Eye (tissue), 1 donor: ENCODE measurements around the gene CCNYL1.
"Not testable (repeated sequence)": the region's sequence is repeated elsewhere in the genome, so short reads cannot be mapped to it uniquely, and the experiment has no call there.

Experiments used
- DNase-seq: peaks from one replicate; pipeline ENCODE4 v3.0.0-alpha.2; 2015

Gene CCNYL1

DNA sequence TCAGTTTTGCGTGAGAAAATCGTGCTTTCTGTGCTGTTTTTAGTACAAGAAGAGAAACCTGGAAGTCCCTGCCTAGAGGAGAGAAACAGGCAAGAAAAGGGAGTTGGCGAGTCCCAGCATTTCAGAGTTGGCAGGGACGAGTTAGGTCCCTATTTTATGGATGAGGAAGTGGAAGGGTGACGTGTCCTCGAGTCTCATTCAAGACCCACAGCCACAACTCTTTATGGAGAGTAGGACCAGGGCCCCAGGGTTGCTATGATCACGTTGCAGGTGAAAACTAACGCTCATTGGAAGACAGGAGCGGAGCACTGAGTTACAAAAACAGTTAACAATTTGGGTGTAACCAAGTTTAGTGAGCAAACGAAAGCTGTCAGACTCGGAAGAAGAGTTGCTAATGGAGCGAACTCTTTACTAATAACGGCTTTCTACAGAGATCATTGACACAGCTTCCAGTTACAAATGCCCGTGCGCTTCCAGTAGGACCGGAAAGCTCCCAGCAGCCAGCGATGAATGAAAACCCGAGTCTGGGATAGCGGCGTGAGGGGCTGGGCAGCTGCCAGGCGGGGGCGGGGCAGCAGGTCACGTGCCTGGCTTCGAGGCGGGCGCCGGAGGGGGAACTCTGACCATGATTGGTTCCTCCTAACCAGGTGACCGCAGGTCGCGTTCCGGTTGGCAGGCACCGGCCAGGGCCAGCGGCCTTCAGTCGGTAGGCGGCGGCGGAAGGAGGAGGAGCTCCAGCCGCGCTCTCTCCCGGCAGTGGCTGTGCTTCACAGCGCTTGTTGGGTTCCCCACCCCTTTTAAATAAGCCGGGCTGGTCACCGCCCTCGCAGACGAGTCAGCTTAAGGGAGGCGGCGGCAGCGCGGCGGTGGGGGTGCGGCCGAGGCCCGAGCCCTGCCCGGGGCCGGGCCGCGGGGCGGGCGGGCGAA, at the start of gene CCNYL1:
TSS of gene CCNYL1 (plus strand) at position 827 of the 927 bp plus-strand sequence. CDS start 257 bp downstream, outside the sequence.
- DNase-seq = peak; percentile 99

DNA sequence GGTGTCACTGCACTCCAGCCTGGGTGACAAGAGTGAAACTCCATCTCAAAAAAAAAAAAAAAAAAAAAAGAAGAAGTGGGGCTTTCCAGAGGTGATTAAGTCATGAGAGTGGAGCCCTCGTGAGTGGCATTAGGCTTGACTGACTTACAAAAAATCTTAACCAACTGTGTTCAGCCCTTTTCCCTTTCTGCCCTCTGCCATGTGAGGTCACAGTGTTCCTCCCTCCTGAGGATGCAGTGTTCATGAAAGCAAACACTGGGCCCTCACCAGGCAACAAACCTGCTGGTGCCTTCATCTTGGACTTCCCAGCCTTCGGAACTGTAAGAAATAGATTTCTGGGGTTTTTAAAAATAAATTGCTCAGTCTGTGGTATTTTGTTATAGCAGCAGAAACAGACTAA, 49.2 kb upstream of the CCNYL1 start:
- no peak for DNase-seq

DNA sequence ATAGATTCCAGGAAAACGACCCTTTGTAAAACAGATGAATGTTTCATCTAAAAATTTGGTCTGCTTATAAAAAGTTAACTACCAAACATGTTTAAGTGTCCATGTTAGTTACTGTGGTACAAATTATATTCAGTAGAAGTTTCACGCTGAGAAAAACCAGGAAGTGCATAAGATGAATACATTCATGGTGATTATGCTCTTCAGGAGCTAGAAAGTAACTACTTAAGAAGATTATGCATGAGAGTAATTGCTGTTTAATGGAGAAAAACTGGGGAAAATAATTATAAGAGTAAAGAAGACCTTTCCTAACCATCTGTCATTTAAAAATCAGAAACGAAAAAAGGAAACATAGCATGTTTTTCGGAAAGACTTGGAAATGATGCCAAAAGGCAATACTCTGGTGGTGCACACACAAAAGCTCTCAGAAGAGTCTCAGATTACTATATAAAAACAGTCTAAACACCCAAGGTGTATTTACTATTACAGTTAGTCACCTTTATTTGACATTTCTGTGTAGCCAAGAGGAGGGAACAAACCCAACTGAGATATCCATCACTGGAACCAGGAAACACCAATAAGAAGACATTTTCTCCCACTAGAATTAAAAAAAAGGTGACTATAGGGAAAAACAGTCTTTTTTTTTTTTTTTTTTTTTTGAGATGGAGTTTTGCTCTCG, 47.4 kb upstream of the CCNYL1 start:
- no peak for DNase-seq

DNA sequence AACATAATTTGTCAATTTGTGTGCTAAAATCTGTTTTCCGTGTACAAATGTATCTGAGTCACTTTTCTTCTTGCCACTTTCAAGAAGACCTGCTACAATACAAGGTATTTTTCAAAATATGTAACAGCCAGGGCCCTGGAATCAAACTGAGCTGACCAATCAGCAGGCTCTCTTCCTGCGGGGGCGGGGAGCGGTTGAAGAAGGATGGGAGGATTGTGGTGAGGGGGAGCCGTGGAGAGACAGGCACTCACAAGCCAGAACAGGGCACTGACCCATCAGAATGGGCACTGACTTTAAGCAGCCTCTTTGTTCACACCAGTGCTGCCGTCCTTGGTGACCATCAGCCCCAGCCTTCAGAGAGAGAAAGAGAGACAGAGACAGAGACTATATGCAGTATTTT, 40.6 kb upstream of the CCNYL1 start:
- no peak for DNase-seq

DNA sequence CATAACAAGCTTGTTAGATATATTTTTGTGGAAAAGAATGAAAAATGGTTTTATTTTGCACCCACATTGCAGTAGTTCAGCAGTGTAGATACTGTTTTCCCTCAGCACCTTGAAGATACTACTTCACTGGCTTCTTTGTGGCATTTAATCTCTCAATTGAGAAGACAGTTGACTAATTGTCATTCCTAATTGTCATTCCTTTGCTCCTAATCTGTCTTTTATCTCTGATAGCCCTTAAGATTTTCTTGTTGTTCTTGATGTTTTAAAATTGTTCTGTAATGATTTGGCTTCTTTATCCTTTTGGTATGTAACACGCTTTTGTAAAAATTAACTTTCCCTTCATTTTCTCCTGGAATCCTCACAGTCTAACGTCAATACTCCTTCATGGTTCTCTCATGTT, 38.0 kb upstream of the CCNYL1 start:
- no peak for DNase-seq

DNA sequence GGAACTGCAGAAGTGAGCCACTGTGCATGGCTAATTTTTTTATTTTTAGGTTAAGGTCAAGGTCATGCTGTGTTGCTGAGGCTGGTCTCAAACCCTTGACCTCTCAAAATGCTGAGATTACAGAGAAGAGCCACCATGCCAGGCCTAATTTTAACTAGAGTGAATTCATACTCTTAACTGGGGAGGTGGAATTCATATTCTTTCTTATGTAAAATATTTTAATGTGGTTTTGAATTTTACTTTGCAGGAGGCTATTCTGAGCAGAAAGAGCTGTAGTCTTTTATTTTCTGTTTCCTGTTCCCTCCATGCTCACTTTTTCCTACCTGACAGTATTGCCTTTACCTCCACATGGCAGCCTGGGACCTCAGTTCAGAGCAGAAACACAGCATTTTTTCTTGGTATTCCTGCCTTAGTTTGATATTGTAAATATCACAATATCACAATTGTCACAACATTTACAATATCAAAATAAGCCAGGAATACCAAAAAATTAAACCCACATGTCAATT, 37.1 kb upstream of the CCNYL1 start:
- no peak for DNase-seq

DNA sequence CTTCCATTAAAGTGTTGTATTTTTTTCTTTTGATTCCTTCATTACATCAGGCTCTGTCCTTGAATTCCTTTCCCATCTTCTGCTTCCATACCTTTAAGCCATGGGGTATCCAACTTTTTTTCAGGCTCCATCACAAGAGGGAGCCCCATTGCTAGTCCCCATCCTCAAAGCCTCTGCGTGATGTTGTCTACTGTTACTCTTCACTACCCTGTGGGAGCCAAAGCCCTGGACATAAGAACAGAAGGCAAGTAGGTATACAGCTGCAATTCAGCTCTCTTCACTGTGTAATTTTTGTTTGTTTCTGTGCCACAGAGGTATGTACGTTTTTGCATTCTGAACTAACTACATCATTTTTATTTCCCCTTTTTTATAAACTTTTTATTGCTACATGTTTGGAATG, 36.6 kb upstream of the CCNYL1 start:
- DNase-seq = no peak

DNA sequence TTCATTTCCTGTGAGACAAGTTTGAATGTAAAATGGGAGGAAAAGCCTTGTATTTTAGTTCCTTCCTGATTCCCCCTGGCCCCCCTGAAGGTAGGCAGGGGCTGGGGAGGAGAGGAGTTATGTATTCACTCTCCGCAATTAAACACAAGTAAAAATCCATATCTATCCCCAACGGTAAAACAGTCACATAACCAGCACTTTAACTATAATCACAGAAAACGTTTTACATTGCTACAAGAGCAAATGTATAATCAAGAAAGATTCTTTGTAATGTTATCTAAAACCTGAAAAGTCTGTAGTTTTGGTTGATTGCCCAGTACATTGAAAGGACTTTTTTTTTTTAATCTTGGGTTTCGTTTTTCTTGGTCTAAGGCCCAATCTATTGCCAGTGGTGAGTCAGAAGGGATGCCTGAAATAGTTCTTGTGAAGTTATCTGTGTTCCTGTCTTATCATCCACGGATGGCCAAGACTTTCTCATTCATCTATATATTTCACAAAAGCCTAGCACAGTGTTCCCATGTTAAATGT, 34.5 kb upstream of the CCNYL1 start:
- peak; percentile 30 for DNase-seq

DNA sequence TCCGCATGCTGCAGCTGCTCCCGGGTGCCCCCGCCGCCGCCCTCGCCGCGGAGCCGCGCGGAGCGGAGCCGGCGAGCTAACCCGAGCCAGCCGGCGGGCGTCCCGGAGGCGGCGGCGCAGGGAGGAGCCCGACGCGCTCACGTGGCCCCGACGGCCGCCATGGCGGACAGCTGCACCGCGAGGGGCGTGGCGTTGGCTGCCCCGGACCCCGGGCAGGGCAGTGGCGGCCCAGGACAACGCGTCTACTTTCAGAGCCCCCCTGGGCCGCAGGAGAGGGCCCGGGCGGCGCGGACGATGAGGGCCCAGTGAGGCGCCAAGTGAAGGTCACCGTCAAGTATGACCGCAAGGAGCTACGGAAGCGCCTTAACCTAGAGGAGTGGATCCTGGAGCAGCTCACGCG, 30.0 kb upstream of the CCNYL1 start:
- DNase-seq = peak; percentile 35

DNA sequence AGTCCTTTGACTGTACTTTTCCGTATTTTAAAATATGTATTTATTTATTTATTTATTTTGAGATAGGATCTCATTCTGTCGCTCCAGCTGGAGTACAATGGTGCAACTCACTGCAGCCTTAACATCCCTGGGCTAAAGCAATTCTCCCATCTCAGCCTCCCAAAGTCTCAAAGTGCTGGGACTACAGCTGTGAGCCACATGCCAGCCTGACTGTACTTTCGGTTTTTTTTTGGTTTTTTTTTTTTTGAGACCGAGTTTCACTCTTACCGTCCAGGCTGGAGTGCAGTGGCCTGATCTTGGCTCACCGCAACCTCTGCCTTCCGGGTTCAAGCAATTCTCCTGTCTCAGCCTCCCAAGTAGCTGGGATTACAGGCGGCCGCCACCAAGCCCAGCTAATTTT, 28.9 kb upstream of the CCNYL1 start:
- DNase-seq = no peak

DNA sequence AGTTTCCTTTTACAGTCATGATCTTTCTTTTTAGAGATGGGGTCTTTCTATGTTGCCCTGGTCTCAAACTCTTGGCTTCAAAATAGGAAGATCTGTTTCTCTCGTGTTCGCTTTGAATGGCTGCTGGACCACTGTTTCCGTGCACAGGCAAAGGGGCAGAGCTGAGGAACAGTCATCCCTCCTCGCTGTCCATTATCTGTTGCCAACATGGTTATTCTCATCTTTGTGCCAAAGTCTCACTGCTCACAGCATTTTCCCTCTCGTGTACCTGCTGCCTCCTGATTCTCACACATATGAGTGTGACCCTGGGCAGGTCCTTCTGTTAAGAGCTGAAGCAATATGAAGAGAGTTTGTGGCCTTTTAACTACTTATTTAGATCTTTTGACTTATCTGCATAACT, 28.0 kb upstream of the CCNYL1 start:
- no peak for DNase-seq

DNA sequence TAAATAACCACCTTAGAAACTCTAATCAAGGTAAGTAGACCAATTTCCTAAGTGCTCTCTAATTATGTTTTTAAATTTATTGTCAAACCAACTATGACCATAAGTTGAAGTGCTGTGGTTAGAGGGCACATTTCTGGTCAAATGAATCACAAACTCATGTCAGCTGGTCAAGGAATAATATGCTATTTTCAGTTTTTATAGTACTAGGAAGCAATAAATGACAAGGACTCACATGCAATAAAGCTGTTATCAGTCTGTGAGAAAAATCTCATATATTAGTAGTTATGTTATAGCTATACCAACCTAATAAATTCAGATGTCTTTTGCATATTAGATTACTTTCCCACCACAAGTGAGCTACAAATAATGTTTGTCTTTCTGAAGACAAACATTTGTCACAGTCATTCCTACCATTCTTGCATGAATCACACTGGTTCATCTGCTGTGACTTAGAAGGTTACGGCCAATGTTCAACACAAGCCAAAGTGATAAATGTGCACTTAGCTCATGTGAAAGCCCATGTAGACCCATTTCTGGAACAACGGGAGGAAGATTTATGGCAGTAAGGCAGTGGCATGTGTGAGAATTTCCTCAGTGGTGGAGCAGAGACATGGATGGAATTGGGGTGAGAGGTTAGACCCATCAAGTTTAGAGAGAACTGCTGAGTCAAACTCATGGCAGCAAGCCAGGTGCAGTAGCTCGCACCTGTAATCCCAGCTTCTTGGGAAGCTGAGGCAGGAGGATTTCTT, 27.4 kb upstream of the CCNYL1 start:
- DNase-seq = no peak

DNA sequence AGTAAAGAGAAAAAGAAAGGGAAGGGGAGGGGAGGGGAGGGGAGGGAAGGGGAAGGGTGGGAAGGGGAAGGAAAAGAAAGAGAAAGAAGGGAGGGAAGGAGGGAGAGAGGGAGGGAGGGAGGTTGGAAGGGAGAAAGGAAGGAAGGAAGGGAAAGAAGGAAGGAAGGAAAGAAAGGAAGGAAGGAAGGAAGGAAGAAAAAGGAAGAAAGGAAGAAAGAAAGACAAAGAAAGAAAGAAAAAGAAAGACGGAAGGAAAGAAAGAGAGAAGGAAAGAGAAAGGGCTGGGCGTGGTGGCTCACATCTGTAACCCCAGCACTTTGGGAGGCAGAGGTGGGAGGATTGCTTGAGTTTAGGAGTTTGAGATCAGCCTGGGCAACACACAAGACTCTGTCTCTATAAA, 24.6 kb upstream of the CCNYL1 start:
- no peak for DNase-seq

DNA sequence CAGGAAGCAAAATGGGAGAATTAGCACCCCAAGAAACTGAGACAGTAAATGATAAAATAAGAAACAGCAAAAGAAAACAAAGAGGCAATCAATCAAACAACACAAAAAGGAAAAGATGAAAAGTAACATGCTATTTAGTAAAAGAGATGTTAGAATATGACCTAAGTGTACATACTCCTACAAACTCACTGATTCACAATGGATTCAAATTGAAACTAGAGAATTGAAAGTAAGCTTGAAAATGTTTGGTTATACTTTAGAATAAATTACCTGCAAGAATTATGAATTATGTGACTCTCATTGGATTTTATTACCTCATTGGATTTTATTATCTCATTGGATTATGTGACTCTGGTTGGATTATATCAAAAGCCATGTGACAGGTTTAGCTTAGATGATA, 22.8 kb upstream of the CCNYL1 start:
- no peak for DNase-seq

DNA sequence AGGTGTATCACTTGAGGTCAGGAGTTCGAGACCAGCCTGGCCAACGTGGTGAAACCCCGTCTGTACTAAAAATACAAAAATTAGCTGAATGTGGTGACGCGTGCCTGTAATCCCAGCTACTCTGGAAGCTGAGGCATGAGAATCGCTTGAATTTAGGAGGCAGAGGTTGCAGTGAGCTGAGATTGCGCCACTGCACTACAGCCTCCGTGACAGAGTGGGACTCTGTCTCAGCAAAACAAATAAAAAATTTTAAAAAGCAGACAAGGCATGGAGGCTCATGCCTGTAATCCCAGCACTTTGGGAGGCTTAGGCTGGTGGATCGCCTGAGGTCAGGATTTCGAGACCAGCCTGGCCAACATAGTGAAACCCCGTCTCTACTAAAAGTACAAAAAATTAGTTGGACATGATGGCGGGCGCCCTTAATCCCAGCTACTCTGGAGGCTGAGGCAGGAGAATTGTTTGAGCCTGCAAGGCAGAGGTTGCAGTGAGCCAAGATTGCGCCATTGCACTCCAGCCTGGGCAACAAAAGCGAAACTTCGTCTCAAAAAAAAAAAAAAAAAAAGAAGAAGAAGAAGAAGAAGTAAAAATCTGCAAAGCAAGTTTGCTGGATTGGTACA, 20.5 kb upstream of the CCNYL1 start:
- DNase-seq = not testable (repeated sequence)

DNA sequence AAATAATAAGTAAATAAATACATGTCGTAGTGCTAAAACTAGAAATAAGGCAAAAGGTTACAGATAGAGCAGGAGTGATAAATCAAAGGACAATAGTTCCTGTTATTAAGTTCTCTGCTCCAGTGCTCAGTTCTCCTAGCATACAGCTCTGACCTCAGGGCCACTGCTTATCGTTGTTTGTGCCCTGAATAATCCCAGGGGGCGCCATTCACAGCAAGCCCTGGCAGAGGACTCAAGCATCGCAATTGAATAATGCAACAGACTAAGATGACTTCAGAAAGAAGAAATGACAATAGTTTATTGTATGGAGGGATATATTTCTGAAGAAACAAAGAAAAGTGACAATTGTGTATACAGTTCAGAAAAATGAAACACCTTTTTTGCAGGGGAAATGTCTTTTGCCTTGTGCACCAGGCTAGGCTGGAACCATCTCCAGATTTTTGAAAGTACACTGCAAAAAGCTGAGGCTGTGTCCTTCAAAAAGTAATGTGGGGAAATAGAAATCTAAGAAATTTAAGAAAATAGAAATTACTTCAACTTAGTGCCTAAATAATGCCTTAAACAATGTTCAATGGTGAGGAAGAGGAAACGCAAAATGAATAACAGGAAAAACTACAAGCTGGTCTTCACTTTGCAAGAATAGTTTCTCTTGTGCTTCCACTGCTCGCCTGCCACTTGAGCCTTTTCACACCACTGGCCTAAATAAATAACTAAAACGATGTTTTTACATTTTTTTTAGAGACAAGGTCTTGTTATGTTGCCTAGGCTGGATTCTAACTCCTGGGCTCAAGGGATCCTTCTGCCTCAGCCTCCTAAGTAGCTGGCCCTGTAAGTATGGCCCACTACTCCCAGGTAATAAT, 19.0 kb upstream of the CCNYL1 start:
- DNase-seq = peak; percentile 46

DNA sequence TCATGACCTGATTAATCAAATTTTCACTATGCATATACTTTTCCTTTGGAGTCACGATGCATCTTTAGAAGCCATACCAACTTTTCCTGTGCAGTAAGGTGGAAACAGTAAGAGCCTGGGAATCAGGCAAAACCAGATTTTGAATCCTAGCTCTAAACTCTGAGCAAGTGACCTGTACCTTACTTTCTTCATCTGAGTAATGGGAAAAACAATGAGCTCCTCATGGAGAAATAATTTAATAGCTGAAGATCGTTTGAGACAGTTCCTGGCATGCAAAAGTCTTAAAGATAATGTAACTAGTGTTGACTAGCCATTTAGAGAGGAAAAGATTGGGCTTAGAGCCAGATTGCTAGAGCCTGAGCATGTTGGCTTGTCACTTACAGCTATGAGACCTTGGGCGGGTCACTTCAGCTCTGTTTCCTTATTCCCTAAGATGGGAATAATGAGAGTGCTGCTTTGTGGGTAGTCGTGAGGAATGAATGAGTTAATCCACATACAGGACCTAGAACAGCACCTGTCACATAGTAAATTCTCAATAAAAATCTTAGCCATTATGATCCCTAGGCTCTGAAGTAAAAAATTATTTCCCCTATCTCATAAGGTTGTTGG, 17.7 kb upstream of the CCNYL1 start:
- no peak for DNase-seq

DNA sequence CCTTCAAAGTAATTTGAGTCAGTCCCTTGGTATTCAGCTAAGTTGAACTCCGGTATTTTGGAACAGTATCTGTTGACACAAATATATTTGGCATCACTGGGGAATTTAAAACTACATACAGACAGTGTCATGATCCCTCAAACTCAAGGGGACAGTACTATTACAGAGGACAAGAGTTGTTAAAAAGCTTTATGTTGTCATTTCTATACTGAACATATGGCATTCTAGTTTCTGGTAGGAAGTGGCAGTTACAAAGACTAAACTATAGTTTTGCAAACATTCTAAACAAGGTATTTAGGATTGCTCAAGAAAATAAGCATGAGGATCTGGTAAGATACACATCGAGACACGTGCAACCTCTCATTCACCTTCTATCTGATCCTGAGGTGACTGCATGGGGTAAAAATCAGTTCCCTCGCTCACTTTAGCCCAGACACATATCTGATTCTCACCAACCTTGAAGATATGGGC, 16.6 kb upstream of the CCNYL1 start:
- DNase-seq = no peak

DNA sequence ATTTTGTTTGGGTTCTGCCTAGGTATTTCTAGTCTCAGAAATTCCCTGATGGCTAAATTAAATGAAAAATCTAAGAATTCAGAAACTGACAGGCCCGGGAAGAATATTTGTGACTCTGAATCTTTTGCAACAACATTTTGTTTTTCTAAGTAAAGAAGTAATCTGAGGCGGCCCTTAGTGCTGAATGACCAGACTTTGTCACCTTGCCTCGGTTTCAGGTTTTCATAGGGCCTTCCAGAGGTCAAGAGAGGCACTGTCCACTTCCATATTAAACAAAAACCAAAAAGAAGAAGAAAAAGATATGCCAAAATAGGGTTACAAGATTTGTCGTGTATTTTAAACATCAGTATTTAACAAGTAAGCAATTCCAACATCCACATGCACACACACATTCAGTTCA, 16.1 kb upstream of the CCNYL1 start:
- no peak for DNase-seq

DNA sequence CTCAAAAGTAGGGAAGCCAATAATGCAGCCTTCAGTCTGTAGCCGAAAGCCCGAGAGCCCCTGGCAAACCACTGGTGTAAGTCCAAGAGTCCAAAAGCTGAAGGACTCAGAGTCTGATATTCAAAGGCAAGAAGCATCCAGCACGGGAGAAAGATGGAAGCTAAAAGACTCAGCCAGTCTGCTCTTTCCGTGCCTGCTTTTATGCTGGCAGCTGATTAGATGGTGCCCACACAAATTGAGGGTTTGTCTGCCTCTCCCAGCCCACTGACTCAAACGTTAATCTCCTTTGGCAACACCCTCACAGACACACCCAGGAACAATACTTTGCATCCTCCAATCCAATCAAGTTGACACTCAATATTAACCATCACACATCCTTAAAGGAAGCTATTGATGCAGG, 14.5 kb upstream of the CCNYL1 start:
- not testable (repeated sequence) for DNase-seq

DNA sequence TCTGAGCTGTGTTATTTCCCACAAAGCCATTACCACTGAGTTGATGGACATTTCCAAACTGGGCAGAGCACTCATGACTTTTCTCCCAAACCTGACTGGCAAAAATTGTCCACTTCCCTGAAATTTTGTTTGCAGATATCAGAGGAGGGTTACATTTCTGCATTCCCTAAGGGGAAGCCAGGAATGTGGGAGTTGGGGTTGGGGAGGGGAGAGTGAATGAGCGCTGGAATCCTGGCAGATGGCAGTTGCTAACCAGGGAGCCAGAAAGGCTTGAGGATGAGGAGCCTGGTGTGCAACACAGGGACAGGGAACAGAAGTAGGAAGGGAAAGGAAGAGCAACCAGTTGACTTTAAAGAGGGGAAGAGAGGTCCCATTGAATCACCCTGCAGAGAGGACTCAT, 14.0 kb upstream of the CCNYL1 start:
- no peak for DNase-seq
